NCI-H345 treated with DMSO at 0.1 percent for 48 hours (cell line): Measurements from ENCODE around the gene ZBTB2.
"Not testable (repeated sequence)": the region's sequence is repeated elsewhere in the genome, so short reads cannot be mapped to it uniquely, and the experiment has no call there.

Experiments used
- DNase-seq: peaks from one replicate; lab custom pipeline; 2025; ENCODE audit not compliant: unreplicated experiment; lab: John Stamatoyannopoulos, UW

ZBTB2 gene

DNA sequence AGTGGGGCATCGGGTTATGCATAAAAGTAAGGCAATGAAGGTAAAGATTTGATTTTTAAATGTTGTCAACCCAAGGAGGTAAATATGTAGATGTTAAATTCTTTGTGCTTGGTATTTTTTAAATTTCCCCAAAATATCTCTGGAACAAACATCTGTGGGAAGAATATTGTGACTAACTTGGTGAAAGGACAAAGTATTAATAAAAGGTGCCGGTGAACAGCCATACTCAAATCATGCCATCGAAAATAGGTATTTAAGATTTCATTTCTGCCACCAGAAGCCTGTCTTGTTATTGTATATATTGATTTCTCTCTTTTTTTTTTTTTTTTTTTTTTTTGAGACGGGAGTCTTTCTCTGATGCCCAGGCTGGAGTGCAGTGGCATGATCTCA, 12.6 kb upstream of the ZBTB2 start:
- DNase-seq, result no peak

GRCh38 chr6:151402228-151402627, 10.9 kb upstream of the ZBTB2 start:
- no peak for DNase-seq

GRCh38 chr6:151400473-151400872, 9.1 kb upstream of the ZBTB2 start:
- no peak for DNase-seq

DNA sequence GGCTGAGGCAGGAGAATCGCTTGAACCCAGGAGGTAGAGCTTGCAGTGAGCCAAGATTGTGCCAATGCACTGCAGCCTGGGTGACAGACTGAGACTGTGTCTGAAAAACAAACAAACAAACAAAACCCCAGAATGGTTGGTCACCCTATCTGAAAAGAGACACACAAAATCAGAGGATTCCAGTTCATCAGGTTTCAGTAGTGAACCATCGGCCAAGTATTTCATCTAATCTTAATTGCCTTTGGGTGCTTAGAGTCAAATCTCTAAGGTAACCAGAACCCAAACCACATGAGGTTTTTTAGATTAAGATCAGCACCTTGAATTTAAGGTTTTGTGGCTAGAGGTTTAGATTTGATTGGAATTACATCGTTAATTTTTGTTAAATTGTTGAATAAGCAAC, 8.3 kb upstream of the ZBTB2 start:
- DNase-seq, result no peak

- DNase-seq, result no peak
Observed at GRCh38 chr6:151393410-151393809, 2.1 kb upstream of the ZBTB2 start.

- no peak for DNase-seq
Observed at GRCh38 chr6:151392427-151392826, 1.1 kb upstream of the ZBTB2 start.

- peak; percentile 5 for DNase-seq
Observed at GRCh38 chr6:151390851-151391470, 398 bp downstream of the ZBTB2 start.

GRCh38 chr6:151390276-151390850, 996 bp downstream of the ZBTB2 start:
- DNase-seq, result peak; percentile 94

DNA sequence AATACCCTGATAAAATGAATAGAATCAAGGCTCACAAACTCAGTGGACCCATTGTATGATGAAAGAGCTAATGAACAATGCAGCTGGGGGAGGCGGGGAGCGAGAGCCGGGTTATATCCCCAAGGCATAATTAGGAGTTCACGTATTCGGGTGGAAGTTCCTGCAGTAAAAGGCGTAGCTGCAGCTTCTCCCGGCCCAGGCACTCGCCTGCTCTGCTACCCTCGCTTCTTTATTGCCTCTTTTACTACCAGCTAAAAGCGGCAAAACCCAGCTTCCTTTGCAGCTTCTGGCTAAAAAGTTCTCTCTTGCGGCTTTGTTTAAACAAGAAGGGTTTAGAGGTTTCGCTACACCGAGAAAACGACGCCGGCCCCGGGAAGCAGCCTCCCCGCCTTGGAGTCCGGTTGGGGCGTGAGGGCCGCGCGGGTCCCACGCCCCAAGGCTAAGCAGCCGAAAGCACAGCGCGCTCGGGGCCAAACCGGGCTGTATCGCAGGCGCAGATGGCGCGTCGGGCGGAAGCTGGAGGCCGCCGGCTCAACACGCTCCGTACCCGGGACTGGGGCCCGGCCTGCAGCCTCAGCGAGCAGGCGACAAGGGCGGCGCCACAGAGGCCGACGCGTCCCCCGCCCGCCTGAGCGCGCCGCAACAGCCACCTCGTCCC, 1.6 kb downstream of the ZBTB2 start:
- DNase-seq, result peak; percentile 94

GRCh38 chr6:151388997-151389617, 2.3 kb downstream of the ZBTB2 start:
- DNase-seq, result no peak

- no peak for DNase-seq
Observed at GRCh38 chr6:151388236-151388635, 3.1 kb downstream of the ZBTB2 start.

DNA sequence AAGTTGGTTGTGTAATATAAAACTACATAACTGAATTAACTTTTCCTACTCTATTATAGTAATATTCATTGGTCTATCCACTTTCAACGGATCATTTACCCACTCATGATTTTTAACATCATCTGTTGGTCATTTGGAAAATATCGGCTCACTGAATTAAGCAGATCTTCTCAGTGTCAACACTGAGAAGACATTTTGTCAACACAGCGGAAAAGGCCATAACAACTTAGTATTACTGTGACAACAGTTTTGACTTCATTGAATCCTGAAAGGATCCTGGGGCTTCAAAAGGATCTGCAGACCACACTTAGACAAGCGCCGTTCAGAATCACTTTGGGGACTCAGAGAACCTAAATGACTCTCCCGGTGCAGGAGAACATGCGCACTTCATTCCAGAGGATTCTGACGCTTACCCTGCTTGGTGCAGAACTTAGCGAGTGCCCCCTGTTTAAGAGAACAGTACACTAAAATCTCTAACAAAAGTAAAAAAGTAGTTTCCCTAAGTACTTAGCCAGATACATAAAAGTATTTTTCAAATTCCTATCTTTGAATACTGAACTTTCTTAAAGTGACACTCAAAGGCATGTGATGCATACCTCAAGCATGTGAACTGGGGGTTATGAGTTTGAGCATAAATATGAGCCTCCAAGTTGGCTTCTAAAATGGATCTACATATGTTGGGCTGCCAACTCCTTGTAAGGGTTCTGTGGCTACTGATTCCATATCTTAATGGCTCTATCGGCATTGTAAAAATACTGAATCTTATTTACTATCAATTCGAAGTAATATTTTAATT, 4.0 kb downstream of the ZBTB2 start:
- DNase-seq, result no peak

DNA sequence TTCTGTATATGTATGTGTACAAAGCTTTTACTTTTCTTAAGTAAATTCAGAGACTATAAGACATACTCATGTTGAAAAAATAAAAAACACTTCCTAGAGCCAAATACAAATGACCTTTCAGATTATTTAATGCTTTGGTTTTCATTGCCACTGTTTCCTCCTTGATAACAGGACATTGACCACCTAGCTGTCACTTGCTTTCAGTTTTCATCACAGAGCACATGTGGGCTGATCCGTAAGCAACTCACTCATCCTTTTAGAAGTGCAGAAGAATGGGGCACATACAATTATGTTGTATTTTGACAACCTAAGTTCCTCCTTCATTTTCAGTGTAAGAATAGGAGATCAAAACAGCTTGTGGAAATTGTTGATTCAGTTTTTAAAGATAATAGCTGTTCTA, 6.2 kb downstream of the ZBTB2 start:
- DNase-seq, result no peak

- DNase-seq, result no peak
Observed at GRCh38 chr6:151384151-151384550, 7.2 kb downstream of the ZBTB2 start.

GRCh38 chr6:151382631-151383030, 8.7 kb downstream of the ZBTB2 start:
- not testable (repeated sequence) for DNase-seq

DNA sequence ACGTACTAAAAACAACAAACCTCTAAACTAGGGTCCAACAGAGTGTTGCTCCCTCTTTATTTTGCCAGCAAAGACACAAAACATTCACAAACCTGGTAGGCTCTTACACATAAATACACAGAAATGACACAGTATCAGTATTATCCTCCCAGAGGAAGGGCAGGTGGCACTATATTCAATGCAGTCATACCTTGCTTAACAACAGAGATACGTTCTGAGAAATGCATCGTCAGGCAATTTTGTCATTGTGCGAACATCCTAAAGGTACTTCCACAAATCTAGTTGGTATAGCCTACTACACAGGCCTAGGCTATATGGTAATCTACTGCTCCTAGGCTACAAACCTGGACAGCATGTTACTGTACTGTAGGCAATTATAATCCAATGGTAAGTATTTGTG, 9.6 kb downstream of the ZBTB2 start:
- no peak for DNase-seq

DNA sequence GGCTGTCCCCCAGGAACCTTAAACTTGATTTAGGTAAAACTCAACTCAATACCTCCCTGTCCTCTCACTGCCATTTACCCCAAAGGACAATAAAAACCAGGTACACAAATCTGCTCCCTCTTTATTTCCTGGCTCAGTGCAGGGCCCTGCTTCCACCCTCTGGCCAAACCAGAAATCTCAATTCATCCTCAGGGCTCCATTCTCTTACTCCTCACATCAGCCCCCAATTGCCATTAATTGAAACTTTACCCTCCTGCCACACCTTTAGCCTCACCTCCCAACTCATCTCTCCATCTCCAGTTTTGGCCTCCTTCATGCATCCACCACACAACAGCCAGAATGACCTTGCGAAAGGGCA, 10.5 kb downstream of the ZBTB2 start:
- no peak for DNase-seq

- DNase-seq, result no peak
Observed at GRCh38 chr6:151379933-151380847, 11.2 kb downstream of the ZBTB2 start.

DNA sequence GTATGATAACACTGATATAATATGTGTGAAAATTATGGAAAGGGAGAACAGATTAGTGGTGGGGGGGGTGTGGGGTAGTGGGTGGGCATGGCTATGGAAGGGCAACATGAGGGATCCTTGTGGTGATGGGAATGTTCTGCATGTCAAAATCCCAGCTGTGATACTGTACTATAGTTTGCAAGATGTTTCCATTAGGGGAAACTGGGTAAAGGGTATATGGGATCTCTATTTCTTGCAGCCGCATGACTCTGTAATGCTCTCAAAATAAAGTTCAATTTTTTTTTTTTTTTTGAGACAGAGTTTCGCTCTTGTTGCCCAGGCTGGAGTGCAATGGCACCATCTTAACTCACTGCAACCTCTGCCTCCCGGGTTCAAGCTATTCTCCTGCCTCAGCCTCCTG, 14.3 kb downstream of the ZBTB2 start:
- DNase-seq, result no peak

DNA sequence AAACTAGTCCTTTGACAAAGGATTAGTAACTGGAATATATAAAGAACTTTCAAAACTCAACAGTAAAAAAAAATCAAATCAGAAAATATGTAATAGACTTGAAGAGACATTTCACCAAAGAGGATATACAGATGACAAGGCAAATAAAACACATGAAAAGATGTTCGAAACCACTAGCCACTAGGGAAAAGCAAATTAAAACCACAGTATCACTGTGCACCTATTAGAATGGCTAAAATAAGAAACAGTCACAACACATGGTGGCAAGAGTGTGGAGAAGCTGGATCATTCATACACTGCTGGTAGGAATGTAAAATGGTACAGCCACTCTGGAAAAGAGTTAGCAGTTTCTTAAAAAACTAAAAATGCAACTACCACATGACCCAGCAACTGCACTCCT, 14.9 kb downstream of the ZBTB2 start:
- no peak for DNase-seq

DNA sequence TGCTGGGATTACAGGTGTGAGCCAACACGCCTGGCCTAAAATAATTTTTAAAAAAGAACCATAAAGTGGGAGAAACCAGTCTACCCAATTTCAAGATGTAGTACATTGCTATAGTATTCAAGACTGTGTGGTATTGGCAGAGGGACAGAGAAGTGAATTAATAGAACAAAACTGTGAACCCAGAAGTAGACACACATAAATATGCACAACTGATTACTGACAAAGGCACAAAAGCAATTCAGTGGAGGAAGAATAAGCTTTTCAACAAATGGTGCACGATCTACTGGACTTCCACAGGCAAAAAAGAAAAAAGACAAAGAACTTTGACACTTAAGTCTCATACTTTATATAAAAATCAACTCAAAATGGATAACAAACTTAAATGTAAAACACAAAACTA, 15.5 kb downstream of the ZBTB2 start:
- no peak for DNase-seq
